Smooth muscle cell (in vitro differentiated cells): ENCODE measurements around the gene PALS2. TPM values are rescaled to one million over a fixed set of nuclear protein-coding genes. Genes with fewer than 3 reads are reported as not detected.

ENCODE experiments used
- DNase-seq: peaks from one replicate; lab custom pipeline; 2025; ENCODE audit not compliant: unreplicated experiment; lab: John Stamatoyannopoulos, UW
- H2AFZ ChIP-seq: fragments of 200-600 bp; sonication (generic); 2 replicates; pipeline ENCODE4 v1.6.0; 2016; ENCODE audit warnings: antibody characterized with exemption, low read depth, mild to moderate bottlenecking
- H3F3A ChIP-seq: fragments of 200-600 bp; sonication (generic); 2 replicates; pipeline ENCODE4 v1.6.0; 2017; ENCODE audit warnings: antibody characterized with exemption, low read depth
- H3K27ac ChIP-seq: fragments of 200-600 bp; sonication (generic); 2 replicates; pipeline ENCODE4 v1.5.1; 2016; ENCODE audit warnings: low read depth, mild to moderate bottlenecking
- H3K27me3 ChIP-seq: fragments of 200-600 bp; sonication (generic); 2 replicates; pipeline ENCODE4 v1.6.1; 2016; ENCODE audit warnings: low read depth, mild to moderate bottlenecking
- H3K36me3 ChIP-seq: fragments of 200-600 bp; sonication (generic); 2 replicates; pipeline ENCODE4 v1.5.1; 2016; ENCODE audit warnings: low read depth
- H3K4me1 ChIP-seq: fragments of 200-600 bp; sonication (generic); 2 replicates; pipeline ENCODE4 v1.5.1; 2016; ENCODE audit warnings: low read depth
- H3K4me2 ChIP-seq: fragments of 200-600 bp; sonication (generic); 2 replicates; pipeline ENCODE4 v1.6.0; 2016; ENCODE audit warnings: mild to moderate bottlenecking
- H3K4me3 ChIP-seq: fragments of 200-600 bp; sonication (generic); 2 replicates; pipeline ENCODE4 v1.5.1; 2016; ENCODE audit warnings: mild to moderate bottlenecking
- H3K79me2 ChIP-seq: fragments of 200-600 bp; sonication (generic); 2 replicates; pipeline ENCODE4 v1.6.0; 2016; ENCODE audit warnings: low read depth, mild to moderate bottlenecking
- H3K9ac ChIP-seq: fragments of 200-600 bp; sonication (generic); 2 replicates; pipeline ENCODE4 v1.6.0; 2016; ENCODE audit warnings: low read depth
- H3K9me3 ChIP-seq: fragments of 200-600 bp; sonication (generic); replicated peaks from 2 replicates; pipeline ENCODE4 v1.5.1; 2016; ENCODE audit warnings: low read depth
- H4K20me1 ChIP-seq: fragments of 200-600 bp; sonication (generic); 2 replicates; pipeline ENCODE4 v1.6.0; 2016; ENCODE audit warnings: low read depth
- WGBS: methylation state at CpG from one replicate; pipeline ENCODE4 v1.1.7; 2016; ENCODE audit warnings: low lambda C conversion rate; 5-methylcytosine and 5-hydroxymethylcytosine counted together
- polyA plus RNA-seq: library from polyadenylated mRNA; unstranded; fragments of >200 nt; fragmentation: Nextera tagmentation; extraction: Ambion mirVana; gene quantifications from 2 replicates; pipeline ENCODE4 v1.2.1, GENCODE V29; 2016
- total RNA-seq: library from RNA; depleted of rRNA; stranded (reverse); fragments of >200 nt; gene quantifications from 2 replicates; pipeline ENCODE4 v1.2.3, GENCODE V29; 2014
- TF ChIP-seq, protein P1 (sequence below): fragments of 200-600 bp; sonication (generic); IDR thresholded peaks from 2 replicates; pipeline ENCODE4 v1.5.1; 2017; ENCODE audit warnings: borderline replicate concordance, mild to moderate bottlenecking, antibody characterized with exemption; ENCODE audit not compliant: insufficient read depth, poor library complexity, severe bottlenecking

The PALS2 gene
- total and polyA plus RNA-seq, 2 experiments from 2014 or later = 11.1 to 32.2 TPM

DNA sequence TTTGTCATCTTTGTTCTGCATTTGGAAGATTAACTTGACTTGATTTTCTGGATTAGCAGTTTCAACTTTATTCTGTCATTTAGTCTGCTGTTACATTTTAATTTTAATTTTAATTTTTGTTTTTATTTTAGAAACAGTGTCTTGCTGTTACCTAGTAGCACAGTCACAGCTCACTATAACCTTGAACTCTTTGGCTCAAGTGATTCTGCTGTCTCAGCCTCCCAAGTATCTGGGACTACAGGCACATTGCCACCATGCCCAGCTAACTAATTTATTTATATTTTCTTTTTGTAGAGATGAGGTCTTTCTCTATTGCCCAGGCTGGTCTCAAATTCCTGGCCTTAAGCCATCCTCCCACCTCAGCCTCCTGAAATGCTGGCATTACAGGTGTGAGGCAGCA is 35.3 kb downstream of the PALS2 start:
- peaks cover 69% of the 10 kb centered on the region for H3K79me2 ChIP-seq
- H3F3A ChIP-seq = no peaks in the 10 kb centered on the region
- no peaks in the 10 kb centered on the region for H3K4me1 ChIP-seq
- no peak overlapping the region for H3K4me3 ChIP-seq
- H3K27ac ChIP-seq = no peak overlapping the region
- DNase-seq = no peak
- H3K36me3 ChIP-seq = no peaks in the 10 kb centered on the region
- no peak overlapping the region for H2AFZ ChIP-seq
- H3K9me3 ChIP-seq = no peaks in the 10 kb centered on the region
- H4K20me1 ChIP-seq = peaks cover 35% of the 10 kb centered on the region
- H3K27me3 ChIP-seq = no peaks in the 10 kb centered on the region
- no peak overlapping the region for H3K4me2 ChIP-seq
- H3K9ac ChIP-seq = no peak overlapping the region
- TF ChIP-seq, protein P1, sequence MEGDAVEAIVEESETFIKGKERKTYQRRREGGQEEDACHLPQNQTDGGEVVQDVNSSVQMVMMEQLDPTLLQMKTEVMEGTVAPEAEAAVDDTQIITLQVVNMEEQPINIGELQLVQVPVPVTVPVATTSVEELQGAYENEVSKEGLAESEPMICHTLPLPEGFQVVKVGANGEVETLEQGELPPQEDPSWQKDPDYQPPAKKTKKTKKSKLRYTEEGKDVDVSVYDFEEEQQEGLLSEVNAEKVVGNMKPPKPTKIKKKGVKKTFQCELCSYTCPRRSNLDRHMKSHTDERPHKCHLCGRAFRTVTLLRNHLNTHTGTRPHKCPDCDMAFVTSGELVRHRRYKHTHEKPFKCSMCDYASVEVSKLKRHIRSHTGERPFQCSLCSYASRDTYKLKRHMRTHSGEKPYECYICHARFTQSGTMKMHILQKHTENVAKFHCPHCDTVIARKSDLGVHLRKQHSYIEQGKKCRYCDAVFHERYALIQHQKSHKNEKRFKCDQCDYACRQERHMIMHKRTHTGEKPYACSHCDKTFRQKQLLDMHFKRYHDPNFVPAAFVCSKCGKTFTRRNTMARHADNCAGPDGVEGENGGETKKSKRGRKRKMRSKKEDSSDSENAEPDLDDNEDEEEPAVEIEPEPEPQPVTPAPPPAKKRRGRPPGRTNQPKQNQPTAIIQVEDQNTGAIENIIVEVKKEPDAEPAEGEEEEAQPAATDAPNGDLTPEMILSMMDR = no peak

DNA sequence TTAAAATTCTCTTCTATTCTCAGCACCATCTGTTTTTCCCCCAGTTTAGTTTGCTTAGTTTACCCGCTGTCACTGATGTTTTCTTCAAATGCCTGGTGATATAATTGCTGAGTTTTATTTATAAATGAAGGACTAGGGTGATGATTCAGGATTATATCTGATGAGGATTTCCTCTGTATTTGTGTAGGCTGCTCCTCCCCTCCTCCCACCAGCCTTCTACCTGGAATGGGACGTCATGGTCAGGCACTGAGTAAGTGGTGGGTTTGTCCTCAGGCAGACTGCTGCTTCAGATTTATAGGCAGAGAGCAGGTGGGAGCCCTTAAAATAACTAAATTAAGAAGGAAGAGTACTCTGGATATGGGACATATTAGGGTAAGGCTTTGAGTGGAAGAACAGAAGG is 35.8 kb downstream of the PALS2 start:
- H3K79me2 ChIP-seq = peaks cover 65% of the 10 kb centered on the region
- no peaks in the 10 kb centered on the region for H3F3A ChIP-seq
- TF ChIP-seq, protein P1 = no peak
- WGBS = 51% methylated on average over 2 of the region's 2 CpGs
- no peak for DNase-seq
- no peak overlapping the region for H3K27ac ChIP-seq
- no peaks in the 10 kb centered on the region for H3K9me3 ChIP-seq
- no peaks in the 10 kb centered on the region for H3K27me3 ChIP-seq
- H2AFZ ChIP-seq = no peak overlapping the region
- H4K20me1 ChIP-seq = peaks cover 35% of the 10 kb centered on the region
- no peak overlapping the region for H3K4me2 ChIP-seq
- H3K4me1 ChIP-seq = no peaks in the 10 kb centered on the region
- H3K9ac ChIP-seq = no peak overlapping the region
- no peaks in the 10 kb centered on the region for H3K36me3 ChIP-seq
- H3K4me3 ChIP-seq = no peak overlapping the region

DNA sequence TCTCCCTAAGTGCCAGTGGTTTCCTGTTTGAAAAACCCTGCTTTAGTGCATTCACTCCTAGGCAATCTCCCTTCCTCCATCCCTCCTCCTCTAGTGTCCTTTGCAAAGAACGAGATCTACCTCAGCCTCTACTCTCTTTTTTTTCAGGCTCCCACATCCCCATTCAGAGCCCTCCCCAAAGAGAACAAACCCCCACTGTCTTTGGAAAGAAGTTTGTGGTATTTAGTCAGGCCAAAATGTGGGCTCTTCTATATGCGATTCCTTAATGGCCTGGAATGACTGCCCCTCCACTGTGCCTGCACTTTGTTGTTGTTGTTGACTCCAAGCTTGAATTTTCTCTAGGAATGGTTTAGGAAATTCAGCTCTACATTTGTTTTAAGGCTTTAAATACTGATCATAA is 36.3 kb downstream of the PALS2 start:
- Histone ChIP-seq H3K27me3 (no peaks in the 10 kb centered on the region), H3F3A (no peaks in the 10 kb centered on the region), H4K20me1 (peaks cover 35% of the 10 kb centered on the region), H3K4me1 (no peaks in the 10 kb centered on the region), H3K79me2 (peaks cover 63% of the 10 kb centered on the region), H3K9ac (no peak overlapping the region), H3K27ac (no peak overlapping the region), H3K9me3 (no peaks in the 10 kb centered on the region), H3K4me2 (no peak overlapping the region), H3K36me3 (no peaks in the 10 kb centered on the region), H2AFZ (no peak overlapping the region), H3K4me3 (no peak overlapping the region)
- WGBS = 84% methylated on average over 2 of the region's 2 CpGs
- TF ChIP-seq, protein P1 = no peak
- DNase-seq = no peak

DNA sequence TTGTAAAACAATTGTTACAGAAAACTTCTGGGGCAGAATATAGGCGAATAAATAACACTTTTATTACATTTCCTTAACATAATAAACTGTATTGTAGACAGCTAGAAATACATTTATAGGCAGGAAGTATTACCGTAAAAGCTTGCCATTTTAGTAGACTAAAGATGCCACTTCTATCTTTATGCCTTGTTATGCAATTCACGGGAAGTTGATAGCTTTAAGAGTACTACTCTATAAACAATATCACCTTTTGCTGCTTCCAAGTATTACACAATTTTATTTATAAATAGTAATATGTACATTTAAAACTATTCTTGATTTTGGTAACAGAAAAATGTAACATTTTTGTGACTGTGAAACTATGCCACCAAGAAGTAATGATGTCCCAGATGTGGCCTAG is 37.9 kb downstream of the PALS2 start:
- peaks cover 60% of the 10 kb centered on the region for H3K79me2 ChIP-seq
- no peak for DNase-seq
- WGBS = 66% methylated on average over 3 of the region's 3 CpGs
- TF ChIP-seq, protein P1 = no peak
- H3K36me3 ChIP-seq = no peaks in the 10 kb centered on the region
- no peak overlapping the region for H2AFZ ChIP-seq
- H3K9me3 ChIP-seq = no peaks in the 10 kb centered on the region
- H3K27ac ChIP-seq = no peak overlapping the region
- no peaks in the 10 kb centered on the region for H3F3A ChIP-seq
- H3K27me3 ChIP-seq = no peaks in the 10 kb centered on the region
- H3K4me1 ChIP-seq = no peaks in the 10 kb centered on the region
- H3K4me2 ChIP-seq = no peak overlapping the region
- H3K9ac ChIP-seq = no peak overlapping the region
- peaks cover 31% of the 10 kb centered on the region for H4K20me1 ChIP-seq
- no peak overlapping the region for H3K4me3 ChIP-seq
